IPS-11a (cell line): Measurements from ENCODE around the gene NISCH.

Experiments used
- H3K4me3 ChIP-seq: one replicate; pipeline ENCODE4 v1.5.1; 2013; ENCODE audit warnings: low read depth, low read length, control low read depth

Gene NISCH

GRCh38 chr3:52489453-52489852 is 34.0 kb downstream of the NISCH start:
- no peak overlapping the region for H3K4me3 ChIP-seq

- no peak overlapping the region for H3K4me3 ChIP-seq
These were observed 34.9 kb downstream of the NISCH start for GRCh38 chr3:52490035-52490938.

GRCh38 chr3:52490939-52491526 is 35.6 kb downstream of the NISCH start:
- H3K4me3 ChIP-seq, result no peak overlapping the region

- no peak overlapping the region for H3K4me3 ChIP-seq
These were observed 36.7 kb downstream of the NISCH start for GRCh38 chr3:52492059-52492458.

GRCh38 chr3:52493232-52494017 is 38.0 kb downstream of the NISCH start:
- no peak overlapping the region for H3K4me3 ChIP-seq

GRCh38 chr3:52494445-52494844 is 39.0 kb downstream of the NISCH start:
- no peak overlapping the region for H3K4me3 ChIP-seq

GRCh38 chr3:52494886-52495495 is 39.6 kb downstream of the NISCH start, which contains the start of gene STAB1:
Gene STAB1, plus strand, starts transcription at chr3:52495338. Its CDS starts 76 bp downstream, at chr3:52495414.
- H3K4me3 ChIP-seq, result no peak within 1 kb of the TSS

- H3K4me3 ChIP-seq, result no peak overlapping the region
These were observed 40.6 kb downstream of the NISCH start for GRCh38 chr3:52495777-52496602.

GRCh38 chr3:52498137-52499054 is 43.0 kb downstream of the NISCH start:
- no peak overlapping the region for H3K4me3 ChIP-seq

GRCh38 chr3:52501046-52501445 is 45.6 kb downstream of the NISCH start:
- H3K4me3 ChIP-seq, result no peak overlapping the region

- no peak overlapping the region for H3K4me3 ChIP-seq
These were observed 46.6 kb downstream of the NISCH start for GRCh38 chr3:52502001-52502400.

GRCh38 chr3:52502808-52503350 is 47.5 kb downstream of the NISCH start:
- no peak overlapping the region for H3K4me3 ChIP-seq

GRCh38 chr3:52503788-52504424 is 48.5 kb downstream of the NISCH start:
- H3K4me3 ChIP-seq, result no peak overlapping the region

GRCh38 chr3:52504977-52505376 is 49.6 kb downstream of the NISCH start:
- no peak overlapping the region for H3K4me3 ChIP-seq

- H3K4me3 ChIP-seq, result no peak overlapping the region
These were observed 51.0 kb downstream of the NISCH start for GRCh38 chr3:52506266-52506966.

- no peak overlapping the region for H3K4me3 ChIP-seq
These were observed 52.0 kb downstream of the NISCH start for GRCh38 chr3:52507359-52507758.

- H3K4me3 ChIP-seq, result no peak overlapping the region
These were observed 54.4 kb downstream of the NISCH start for GRCh38 chr3:52509753-52510328.
